Esophagus squamous epithelium (tissue), 5 donors: Measurements from ENCODE around the gene ZBED1. TPM values are rescaled to one million over a fixed set of nuclear protein-coding genes. Genes with fewer than 3 reads are reported as not detected.

Source experiments
- DNase-seq: peaks from one replicate; lab custom pipeline; 2025; lab: John Stamatoyannopoulos, UW
- H3K27ac ChIP-seq, 4 donors: fragments of 200-600 bp; sonication (generic); one replicate each; pipeline ENCODE4 v1.5.1; 2016 to 2019; ENCODE audit warnings: mild to moderate bottlenecking in 1 of 4
- H3K27me3 ChIP-seq, 4 donors: fragments of 200-600 bp; sonication (generic); 1 replicate in 3 of 4; 2 replicates in 1 of 4; pipeline versions ENCODE4 v1.5.1 to v1.6.0; 2017 to 2021; ENCODE audit warnings: antibody characterized with exemption in 1 of 4
- H3K36me3 ChIP-seq, 3 donors: fragments of 200-600 bp; sonication (generic); one replicate each; pipeline ENCODE4 v1.5.1; 2016 to 2019
- H3K4me1 ChIP-seq, 3 donors: fragments of 200-600 bp; sonication (generic); one replicate each; pipeline ENCODE4 v1.5.1; 2017 to 2019
- H3K4me3 ChIP-seq, 4 donors: fragments of 200-600 bp; sonication (generic); 1 replicate in 3 of 4; 2 replicates in 1 of 4; pipeline ENCODE4 v1.5.1; 2016 to 2019; ENCODE audit warnings: mild to moderate bottlenecking in 2 of 4, moderate library complexity in 1 of 4
- H3K9me3 ChIP-seq, 3 donors: fragments of 200-600 bp; sonication (generic); one replicate each; pipeline ENCODE4 v1.5.1; 2016 to 2019
- CTCF ChIP-seq, 6 experiments: fragments of 450-650 bp in 4 of 6; fragments of 200-600 bp in 2 of 6; sonication (generic) in 2 of 6; IDR thresholded peaks; one replicate each; pipeline ENCODE4 v1.5.1; 2016 to 2019; ENCODE audit warnings: antibody characterized with exemption in 6 of 6, mild to moderate bottlenecking in 4 of 6, moderate library complexity in 4 of 6
- POLR2A ChIP-seq, 4 donors: fragments of 450-650 bp; IDR thresholded peaks; one replicate each; pipeline ENCODE4 v1.6.1; 2017; ENCODE audit warnings: antibody characterized with exemption in 4 of 4, mild to moderate bottlenecking in 4 of 4, moderate library complexity in 3 of 4
- WGBS, 2 donors: methylation state at CpG; one replicate each; pipeline ENCODE4 v1.1.5; 2018; 5-methylcytosine and 5-hydroxymethylcytosine counted together
- intact Hi-C: fragments of 100-400 bp; cut with DNase I; formaldehyde crosslinking; loops from one replicate; pipeline ENCODE4 v1.15.0; 2022
- total RNA-seq, 4 donors: library from RNA; depleted of rRNA; stranded (reverse); fragments of >200 nt; gene quantifications; one replicate each; pipeline ENCODE4 v1.1.0, GENCODE V29; 2016
- donor health status: DM: yes; HTN: yes; CAD: no.

Gene ZBED1
- total RNA-seq, 4 donors from 2014 or later = 17.5 to 31.0 (median 25.5) TPM

- TF ChIP-seq CTCF (IDR thresholded peaks at IDR 0.05) = no peak
- no peak for TF ChIP-seq POLR2A (IDR thresholded peaks at IDR 0.05)
- no peaks in the 10 kb centered on the region for H3K27me3 ChIP-seq
- DNase-seq = no peak
- H3K36me3 ChIP-seq = peaks cover 0 to 20% (median 0%) of the 10 kb centered on the region in 3 donors
- intact Hi-C loops = no loop called here
- 86 to 94% methylated on average over 8 of the region's 8 CpGs for WGBS, 2 donors
- no peak overlapping the region for H3K4me3 ChIP-seq
- H3K4me1 ChIP-seq = no peaks in the 10 kb centered on the region
- H3K27ac ChIP-seq = no peak overlapping the region
- H3K9me3 ChIP-seq = peaks cover 0 to 5% (median 0%) of the 10 kb centered on the region in 3 donors
Measured at GRCh38 chrX:2439613-2440012, 61.2 kb downstream of the ZBED1 start.

Other genes starting within 250 kb of the ZBED1 start
- gene DHRSX, start within 50 bp of the ZBED1 start, total RNA-seq = 10 to 100 TPM in 1 of 4 donors, 1 to 10 TPM in 3; 4.1 to 12.2 (median 8.0) TPM
- gene CD99, start 190.3 kb upstream of the ZBED1 start, total RNA-seq = 100 to 1,000 TPM in 3 of 4 donors, 10 to 100 TPM in 1; 79.9 to 251 (median 162) TPM